Activated CD8-positive, alpha-beta memory T cell treated with anti-CD3 and anti-CD28 coated beads, Interleukin-2, amount 50 U/mL, for 1 hour (primary cell): ENCODE measurements around the gene PRTFDC1.

Experiments
- DNase-seq: peaks from one replicate; pipeline ENCODE4 v3.0.0-alpha.2; 2020; ENCODE audit errors: extremely low read depth

The PRTFDC1 gene

GRCh38 chr10:24872049-24872789 lies 80.2 kb downstream of the PRTFDC1 start:
- no peak for DNase-seq

DNA sequence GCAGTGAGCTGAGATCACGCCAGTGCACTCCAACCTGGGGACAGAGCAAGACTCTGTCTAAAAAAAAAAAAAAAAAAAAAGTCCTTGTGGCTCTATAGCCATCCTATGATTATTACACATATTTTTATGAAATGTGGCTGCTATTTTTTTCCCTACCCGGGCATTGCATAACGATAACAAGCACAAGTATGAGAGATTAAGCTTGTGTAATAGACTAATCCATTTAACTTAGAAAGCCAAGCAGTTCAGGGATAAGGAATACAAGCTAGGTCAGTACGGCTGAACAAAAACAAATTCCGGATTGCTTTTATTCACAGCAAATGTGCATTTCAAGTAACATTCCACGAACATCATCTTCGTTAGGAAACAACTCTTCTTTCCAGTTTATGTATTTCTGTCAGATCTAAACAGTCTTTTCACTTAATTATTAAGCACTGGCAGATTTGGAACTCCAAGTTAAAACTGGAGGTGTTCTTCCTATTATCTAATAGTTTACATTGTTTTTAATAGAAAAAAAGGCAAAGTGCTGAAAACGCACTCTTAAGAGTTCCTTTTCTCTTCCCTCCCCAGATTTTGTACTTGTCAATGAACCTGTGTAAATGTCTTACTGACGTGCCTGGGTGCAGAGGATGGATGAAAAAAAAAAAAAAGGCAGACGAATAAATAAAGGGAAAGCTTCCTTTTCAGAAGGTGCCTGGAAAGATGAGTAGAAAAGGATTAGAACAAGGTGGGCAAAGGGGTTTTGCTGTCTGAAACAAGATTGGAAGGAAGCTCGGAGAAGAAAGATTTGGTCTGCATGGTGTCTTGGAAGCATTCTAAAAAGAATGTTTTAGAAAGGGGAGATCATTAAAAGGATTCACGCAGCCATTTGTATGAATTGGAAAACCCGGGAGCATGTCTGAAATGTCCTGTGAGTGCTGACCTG lies 81.1 kb downstream of the PRTFDC1 start:
- DNase-seq = no peak

DNA sequence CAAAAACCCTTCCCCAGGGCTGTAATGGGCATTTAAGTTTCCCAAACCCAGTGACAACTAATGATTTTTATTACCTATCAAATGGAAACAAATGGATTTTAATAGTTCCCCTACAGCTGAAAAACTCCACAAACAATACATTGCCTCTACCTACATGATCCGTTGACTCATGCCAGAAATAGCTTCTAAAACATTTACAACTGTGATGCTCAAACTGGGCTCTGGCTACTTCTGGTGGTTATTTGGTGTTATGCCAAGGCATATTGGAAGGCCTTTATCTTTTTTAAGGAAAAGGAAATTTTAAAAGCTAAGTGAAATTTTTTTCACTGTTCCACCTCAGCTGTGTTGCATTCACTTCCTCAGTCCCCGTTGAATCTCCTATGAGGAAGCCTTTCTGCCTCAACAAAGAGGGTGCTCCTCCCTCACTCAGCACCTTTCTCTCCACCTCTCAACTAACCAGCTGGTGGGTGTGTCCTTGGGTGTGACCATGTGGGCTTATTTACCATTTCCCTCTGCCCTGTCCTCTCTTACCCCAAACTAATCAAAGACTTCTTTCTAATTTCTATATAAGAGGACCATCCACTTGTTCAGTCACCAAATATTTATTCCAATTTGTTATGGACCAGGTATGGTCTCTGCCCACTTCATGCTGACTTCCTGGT lies 82.9 kb downstream of the PRTFDC1 start:
- no peak for DNase-seq

- no peak for DNase-seq
Observed at GRCh38 chr10:24866604-24867583, 85.5 kb downstream of the PRTFDC1 start.

GRCh38 chr10:24865783-24866182 lies 86.6 kb downstream of the PRTFDC1 start:
- DNase-seq = no peak

GRCh38 chr10:24862589-24862988 lies 89.8 kb downstream of the PRTFDC1 start:
- no peak for DNase-seq

- DNase-seq = no peak
Observed at GRCh38 chr10:24858288-24859270, 93.8 kb downstream of the PRTFDC1 start.

GRCh38 chr10:24857031-24857725 lies 95.2 kb downstream of the PRTFDC1 start:
- DNase-seq = no peak

DNA sequence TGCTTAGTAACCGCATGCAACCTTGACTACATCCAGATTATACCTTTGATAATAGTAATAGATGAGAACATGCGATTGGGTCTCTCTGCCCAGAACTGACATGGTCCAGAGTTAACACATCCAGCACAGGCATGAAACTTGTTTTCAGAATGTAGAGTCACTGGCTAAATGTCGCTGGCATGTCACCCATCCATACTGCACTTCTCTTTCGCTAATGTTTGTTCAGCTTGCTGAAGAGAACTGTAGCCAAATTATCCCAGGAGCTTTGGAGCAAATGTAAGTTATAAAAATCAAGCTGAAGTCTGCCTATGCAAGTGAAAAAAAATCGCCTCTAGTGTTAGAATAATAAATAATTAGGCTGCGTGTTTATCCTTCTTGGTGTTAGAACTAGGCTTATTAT lies 98.2 kb downstream of the PRTFDC1 start:
- DNase-seq = no peak

GRCh38 chr10:24853661-24854060 lies 98.7 kb downstream of the PRTFDC1 start:
- DNase-seq = no peak

- no peak for DNase-seq
Observed at GRCh38 chr10:24851629-24852028, 100.8 kb downstream of the PRTFDC1 start.

GRCh38 chr10:24850727-24851296 lies 101.6 kb downstream of the PRTFDC1 start:
- DNase-seq = no peak

- no peak for DNase-seq
Observed at GRCh38 chr10:24849501-24850299, 102.7 kb downstream of the PRTFDC1 start.

DNA sequence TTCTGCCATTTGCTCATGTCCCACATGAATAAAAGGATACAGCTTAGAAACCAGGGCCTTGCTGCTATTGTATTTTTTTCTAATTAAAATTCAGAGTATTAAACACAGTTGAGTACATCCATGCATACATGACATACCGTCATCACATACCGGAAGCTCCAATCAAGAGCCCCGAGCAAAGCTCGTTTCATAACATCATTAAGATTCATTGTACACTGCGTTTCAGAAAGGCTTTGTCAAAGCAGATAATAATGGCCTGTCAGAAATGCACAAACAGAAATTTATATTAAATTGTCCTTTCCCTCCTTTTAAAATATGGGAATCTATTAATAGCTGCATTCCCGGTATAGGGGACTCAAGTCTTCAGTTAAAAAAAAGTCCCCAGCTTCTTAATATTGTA lies 103.4 kb downstream of the PRTFDC1 start:
- DNase-seq = no peak

DNA sequence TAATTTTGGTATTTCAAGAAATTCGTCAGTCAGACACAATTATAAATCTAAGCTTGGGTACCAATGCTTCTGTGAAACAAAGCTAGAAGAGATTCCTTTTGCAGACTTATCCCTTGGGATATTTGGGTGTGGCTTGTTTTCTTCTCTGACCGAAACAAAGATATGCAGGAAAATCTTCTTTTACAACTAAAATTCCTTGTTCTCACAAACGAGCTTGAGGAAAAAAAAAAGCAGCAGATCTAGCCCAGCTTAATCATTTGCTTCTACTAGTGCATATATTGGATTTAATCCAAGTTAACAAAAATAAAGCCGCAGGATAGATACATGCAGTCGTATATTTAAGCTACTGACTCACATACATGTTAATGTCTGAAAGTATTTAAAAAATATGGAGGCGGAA lies 104.2 kb downstream of the PRTFDC1 start:
- no peak for DNase-seq

- no peak for DNase-seq
Observed at GRCh38 chr10:24847112-24848070, 105.0 kb downstream of the PRTFDC1 start.

DNA sequence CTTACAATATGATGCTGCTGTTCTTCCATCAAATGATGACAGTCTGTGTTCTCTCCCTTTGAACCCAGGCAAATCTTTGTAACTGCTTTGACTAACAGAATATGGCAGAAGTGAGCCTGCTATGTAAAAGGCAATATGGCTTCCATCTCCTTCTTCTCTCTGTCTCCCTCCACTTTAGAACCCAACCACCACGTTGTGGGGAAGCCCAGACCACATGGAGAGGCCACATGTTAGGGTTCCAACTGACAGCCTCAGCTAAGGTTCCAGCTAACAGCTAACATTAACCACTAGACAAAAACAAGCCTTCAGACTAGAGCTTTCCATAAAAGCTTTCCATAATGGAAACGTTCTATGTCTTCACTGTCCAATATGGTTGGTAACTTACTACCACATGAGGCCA lies 107.7 kb downstream of the PRTFDC1 start:
- DNase-seq = no peak
